ENCODE measurements around the gene LAS1L.
"Not testable (repeated sequence)": the region's sequence is repeated elsewhere in the genome, so short reads cannot be mapped to it uniquely, and the experiment has no call there.

The LAS1L gene

GRCh38 chrX:65480960-65481359 is 53.6 kb downstream of the LAS1L start:
- Mint-ChIP-seq H3K9me3 (peaks cover 15% of the 10 kb centered on the region), H3K4me3 (no peak overlapping the region), H3K36me3 (ENCODE audit: low read depth) (peaks cover 8% of the 10 kb centered on the region), H3K27ac (no peak overlapping the region), H3K4me1 (no peaks in the 10 kb centered on the region), H3K27me3 (ENCODE audit: low read depth) (no peaks in the 10 kb centered on the region)
- no peak for TF ChIP-seq CTCF (IDR thresholded peaks at IDR 0.05; ENCODE audit: unreplicated experiment in 3 of 3)

DNA sequence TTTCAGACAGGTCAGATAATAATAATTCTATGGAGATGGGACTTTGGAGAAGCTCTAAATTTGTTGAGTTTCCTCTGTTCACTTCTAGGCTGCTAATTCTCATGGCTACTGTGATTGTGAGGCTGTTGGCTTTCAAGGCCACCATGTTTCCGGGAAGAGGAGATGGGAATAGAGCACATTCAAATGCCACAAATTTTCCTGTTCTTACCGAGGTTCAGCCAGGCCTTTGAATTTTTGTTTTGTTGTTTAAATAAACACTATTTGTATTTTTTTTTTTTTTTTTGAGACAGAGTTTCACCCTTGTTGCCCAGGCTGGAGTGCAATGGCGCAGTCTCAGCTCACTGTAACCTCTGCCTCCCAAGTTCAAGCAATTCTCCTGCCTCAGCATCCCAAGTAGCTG is 55.5 kb downstream of the LAS1L start:
- peaks cover 23% of the 10 kb centered on the region for H3K9me3 Mint-ChIP-seq
- H3K36me3 Mint-ChIP-seq (ENCODE audit: low read depth); H3K4me1 Mint-ChIP-seq; H3K27ac Mint-ChIP-seq; H3K27me3 Mint-ChIP-seq (ENCODE audit: low read depth); H3K4me3 Mint-ChIP-seq: not testable (repeated sequence)

DNA sequence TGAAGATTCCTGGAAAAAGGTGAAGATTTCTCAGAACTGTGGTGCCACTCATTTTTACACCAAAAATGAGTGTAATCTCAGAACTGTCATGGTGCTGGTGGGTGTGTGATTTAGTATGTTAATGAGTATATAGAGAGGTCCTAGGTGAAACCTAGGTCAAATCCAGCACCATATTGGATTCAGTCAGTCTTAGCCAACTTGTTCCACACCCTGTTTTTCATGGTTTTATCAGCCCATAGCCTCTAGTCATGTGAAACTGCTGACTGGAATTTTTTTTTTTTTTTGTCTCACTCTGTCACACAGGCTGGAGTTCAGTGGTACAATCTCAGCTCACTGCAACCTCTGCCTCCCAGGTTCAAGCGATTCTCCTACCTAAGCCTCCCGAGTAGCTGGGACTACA is 58.0 kb downstream of the LAS1L start:
- H3K36me3 Mint-ChIP-seq (ENCODE audit: low read depth), result peaks cover 8% of the 10 kb centered on the region
- H3K4me1 Mint-ChIP-seq, result no peaks in the 10 kb centered on the region
- no peak for TF ChIP-seq CTCF (IDR thresholded peaks at IDR 0.05; ENCODE audit: unreplicated experiment in 3 of 3)
- H3K4me3 Mint-ChIP-seq, result no peak overlapping the region
- no peaks in the 10 kb centered on the region for H3K27me3 Mint-ChIP-seq (ENCODE audit: low read depth)
- H3K9me3 Mint-ChIP-seq, result peaks cover 34% of the 10 kb centered on the region
- no peak overlapping the region for H3K27ac Mint-ChIP-seq

DNA sequence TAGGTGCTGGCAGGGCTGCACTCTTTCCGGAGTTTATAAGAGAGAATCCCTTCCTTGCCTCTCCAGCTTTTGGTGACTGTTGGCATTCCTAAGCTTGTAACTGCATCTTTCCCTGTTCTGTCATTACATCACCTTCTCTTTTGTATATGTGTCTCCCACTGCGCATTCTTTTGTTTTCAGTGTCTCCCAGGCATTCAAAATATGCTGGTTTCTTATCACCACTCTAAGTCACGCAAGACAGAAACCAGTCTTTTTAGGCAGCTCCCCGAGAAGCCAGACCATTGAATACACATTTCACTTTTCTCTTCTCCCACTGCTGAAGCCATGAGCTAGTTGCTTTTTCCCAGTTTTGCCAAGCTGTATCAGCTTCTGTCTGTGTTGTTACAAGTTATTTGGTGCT is 71.0 kb downstream of the LAS1L start:
- no peaks in the 10 kb centered on the region for H3K36me3 Mint-ChIP-seq (ENCODE audit: low read depth)
- no peak for TF ChIP-seq CTCF (IDR thresholded peaks at IDR 0.05; ENCODE audit: unreplicated experiment in 3 of 3)
- H3K4me1 Mint-ChIP-seq, result no peaks in the 10 kb centered on the region
- no peak overlapping the region for H3K4me3 Mint-ChIP-seq
- no peak overlapping the region for H3K27ac Mint-ChIP-seq
- no peaks in the 10 kb centered on the region for H3K27me3 Mint-ChIP-seq (ENCODE audit: low read depth)
- peaks cover 25% of the 10 kb centered on the region for H3K9me3 Mint-ChIP-seq
